SK-N-SH (cell line): ENCODE measurements around the gene FAM210B. TPM values are rescaled to one million over a fixed set of nuclear protein-coding genes. Genes with fewer than 3 reads are reported as not detected.

Experiments
- CTCF ChIA-PET: fragments of 300-600, 350-600 bp; formaldehyde crosslinking; extraction: SDS; loops from one replicate; lab custom pipeline; 2021; lab: Yijun Ruan, JAX
- POLR2A ChIA-PET: fragments of 350-600 bp; sonication (Branson Sonifier 250); formaldehyde crosslinking; extraction: SDS; loops from one replicate; lab custom pipeline; 2020; ENCODE audit warnings: antibody characterized with exemption, inconsistent platforms; lab: Yijun Ruan, JAX
- DNase-seq: peaks from one replicate; pipeline ENCODE4 v3.0.0; 2012
- H2AFZ ChIP-seq: fragments of 200-600 bp; sonication (generic); 2 replicates; pipeline ENCODE4 v1.8.1; 2016; ENCODE audit warnings: antibody characterized with exemption, mild to moderate bottlenecking, low read depth
- H3F3A ChIP-seq: fragments of 200-600 bp; sonication (generic); replicated peaks from 2 replicates; pipeline ENCODE3; 2016; ENCODE audit warnings: antibody characterized with exemption, mild to moderate bottlenecking; ENCODE audit not compliant: insufficient read depth
- H3K27ac ChIP-seq, 2 experiments: fragments of 200-500 bp in 1 of 2; fragments of 200-600 bp in 1 of 2; sonication (Bioruptor generic) in 1 of 2; sonication (generic), shearing (Covaris generic) in 1 of 2; 2 replicates each; pipeline versions ENCODE4 v1.5.1 to v1.6.1; 2014 to 2016; ENCODE audit warnings: low read depth in 2 of 2, inconsistent platforms in 1 of 2, low read length in 1 of 2, mild to moderate bottlenecking in 1 of 2, mixed read lengths in 1 of 2
- H3K27me3 ChIP-seq: fragments of 200-600 bp; sonication (generic), shearing (Covaris generic); 2 replicates; pipeline ENCODE4 v1.6.1; 2016; ENCODE audit warnings: mixed run types; ENCODE audit not compliant: insufficient read depth
- H3K36me3 ChIP-seq, 2 experiments: fragments of 200-500 bp in 1 of 2; fragments of 200-600 bp in 1 of 2; sonication (Bioruptor generic) in 1 of 2; sonication (generic) in 1 of 2; replicated peaks in 1 of 2; 2 replicates each; pipeline versions ENCODE3 to v1.5.1; 2014 to 2016; ENCODE audit warnings: low read length in 1 of 2, mild to moderate bottlenecking in 1 of 2; ENCODE audit not compliant: insufficient read depth in 2 of 2, control insufficient read depth in 1 of 2
- H3K4me1 ChIP-seq, 2 experiments: fragments of 200-500 bp in 1 of 2; fragments of 200-600 bp in 1 of 2; sonication (Bioruptor generic) in 1 of 2; sonication (generic), shearing (Covaris generic) in 1 of 2; 2 replicates each; pipeline versions ENCODE4 v1.5.1 to v1.6.1; 2014 to 2016; ENCODE audit warnings: low read depth in 1 of 2, low read length in 1 of 2, mixed run types in 1 of 2; ENCODE audit not compliant: insufficient read depth in 2 of 2, control insufficient read depth in 1 of 2
- H3K4me2 ChIP-seq: fragments of 200-600 bp; sonication (generic), shearing (Covaris generic); 2 replicates; pipeline ENCODE4 v1.6.1; 2017; ENCODE audit warnings: mixed run types
- H3K4me3 ChIP-seq, 2 experiments: fragments of 200-500 bp in 1 of 2; fragments of 200-600 bp in 1 of 2; sonication (Bioruptor generic) in 1 of 2; sonication (generic), shearing (Covaris generic) in 1 of 2; 2 replicates each; pipeline versions ENCODE4 v1.5.1 to v1.8.1; 2014 to 2016; ENCODE audit warnings: low read depth in 2 of 2, inconsistent platforms in 1 of 2, low read length in 1 of 2, mild to moderate bottlenecking in 1 of 2, mixed read lengths in 1 of 2, moderate library complexity in 1 of 2
- H3K79me2 ChIP-seq: fragments of 200-600 bp; sonication (generic); 2 replicates; pipeline ENCODE4 v1.8.1; 2017; ENCODE audit warnings: mild to moderate bottlenecking; ENCODE audit not compliant: insufficient read depth
- H3K9ac ChIP-seq: fragments of 200-600 bp; sonication (generic); 2 replicates; pipeline ENCODE4 v1.6.1; 2017; ENCODE audit warnings: mixed run types
- H3K9me2 ChIP-seq: fragments of 200-600 bp; sonication (generic); 2 replicates; pipeline ENCODE4 v1.6.1; 2017; ENCODE audit warnings: mixed run types
- H3K9me3 ChIP-seq: fragments of 200-600 bp; sonication (generic); 2 replicates; pipeline ENCODE4 v1.6.1; 2017; ENCODE audit warnings: mixed run types, mild to moderate bottlenecking, moderate library complexity
- H4K20me1 ChIP-seq: fragments of 200-600 bp; sonication (generic); 2 replicates; pipeline ENCODE4 v1.6.1; 2017; ENCODE audit warnings: mild to moderate bottlenecking, mixed run types; ENCODE audit not compliant: insufficient read depth
- EP300 ChIP-seq, 2 experiments: IDR thresholded peaks; 2 replicates each; pipeline versions ENCODE4 v1.4.0 to v1.6.1; 2012; ENCODE audit warnings: borderline replicate concordance in 1 of 2, low read depth in 1 of 2, low read length in 1 of 2
- GATA2 ChIP-seq: sonication (generic); formaldehyde crosslinking; IDR thresholded peaks from 2 replicates; pipeline ENCODE4 v1.5.0; 2020; ENCODE audit warnings: mild to moderate bottlenecking, missing genetic modification reagents
- MEF2A ChIP-seq: IDR thresholded peaks from 2 replicates; pipeline ENCODE4 v1.4.0; 2012; ENCODE audit warnings: low read depth, borderline replicate concordance
- MXI1 ChIP-seq: IDR thresholded peaks from 2 replicates; pipeline ENCODE4 v1.6.1; 2012; ENCODE audit warnings: mild to moderate bottlenecking, low read depth, low read length, improper control_type of control experiment
- NFIC ChIP-seq: IDR thresholded peaks from 2 replicates; pipeline ENCODE4 v1.4.0; 2012; ENCODE audit warnings: borderline replicate concordance
- NRF1 ChIP-seq: IDR thresholded peaks from 2 replicates; pipeline ENCODE4 v1.6.1; 2012; ENCODE audit warnings: low read depth, mild to moderate bottlenecking, low read length
- RXRA ChIP-seq: IDR thresholded peaks from 2 replicates; pipeline ENCODE4 v1.4.0; 2012; ENCODE audit warnings: low read depth, mild to moderate bottlenecking, borderline replicate concordance
- TAF1 ChIP-seq: IDR thresholded peaks from 2 replicates; pipeline ENCODE4 v1.6.1; 2012; ENCODE audit warnings: low read depth, mild to moderate bottlenecking, low read length, moderate library complexity, borderline replicate concordance
- TEAD4 ChIP-seq: IDR thresholded peaks from 2 replicates; pipeline ENCODE4 v1.4.0; 2012; ENCODE audit warnings: mild to moderate bottlenecking, borderline replicate concordance; ENCODE audit not compliant: insufficient read depth
- YY1 ChIP-seq: IDR thresholded peaks from 2 replicates; pipeline ENCODE4 v1.4.0; 2012; ENCODE audit warnings: low read depth, mild to moderate bottlenecking
- WGBS: methylation state at CpG from one replicate; pipeline ENCODE4 v1.1.6; 2017; ENCODE audit warnings: low lambda C conversion rate; 5-methylcytosine and 5-hydroxymethylcytosine counted together
- polyA plus RNA-seq, 3 experiments: library from polyadenylated mRNA; depleted of rRNA; stranded (reverse); fragments of >200 nt; gene quantifications; 2 replicates each; pipeline ENCODE4 v1.2.3, GENCODE V29; 2012
- TF ChIP-seq, protein P1 (sequence below): fragments of 150-350 bp; IDR thresholded peaks from 2 replicates; pipeline ENCODE4 v1.6.1; 2017; ENCODE audit warnings: antibody characterized with exemption, low read length, low read depth, borderline replicate concordance
- TF ChIP-seq, protein P2 (sequence below): IDR thresholded peaks from 2 replicates; pipeline ENCODE4 v1.6.1; 2012; ENCODE audit warnings: mild to moderate bottlenecking, low read depth, low read length, moderate library complexity
- TF ChIP-seq, protein P3 (sequence below): IDR thresholded peaks from 2 replicates; pipeline ENCODE4 v1.4.0; 2012; ENCODE audit warnings: low read depth, borderline replicate concordance

FAM210B gene
- polyA plus RNA-seq, 1 of the 3 experiments (the other 2 are of a cell fraction): 34.6 TPM

DNA sequence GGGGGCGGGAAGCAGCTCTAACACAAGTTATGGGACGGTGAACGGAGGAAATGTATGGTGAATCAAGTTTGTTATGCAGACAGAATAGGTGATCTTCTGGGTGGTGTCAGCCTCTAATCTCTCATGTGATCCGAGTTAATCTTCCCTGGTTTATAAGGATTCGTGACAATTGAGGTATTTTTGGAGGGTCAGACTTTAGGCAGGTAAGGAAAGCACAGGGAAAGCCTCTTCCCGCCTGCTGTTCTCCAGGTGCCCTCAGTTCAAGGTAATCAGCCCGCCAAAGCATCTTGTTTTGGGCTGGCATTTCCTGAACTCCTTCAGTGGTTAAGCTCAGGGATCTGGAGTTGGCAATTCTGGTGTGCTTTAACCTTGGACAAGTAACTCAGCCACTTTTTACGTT, 34.9 kb downstream of the FAM210B start:
- Histone ChIP-seq H3K27ac (peak overlapping the region in 1 of 2 experiments; percentile 84; a peak in 1 of 4 replicates), H3K9me3 (no peaks in the 10 kb centered on the region), H3K4me1 (peaks cover 14 to 18% of the 10 kb centered on the region in 2 experiments; a peak in 2 of 4 replicates), H4K20me1 (no peaks in the 10 kb centered on the region), H2AFZ (0 out of 2 replicates have a peak overlapping the region, but pooled peaks have one; percentile 76), H3K4me3 (peak overlapping the region; percentile 84 to 98), H3K27me3 (no peaks in the 10 kb centered on the region), H3K9me2 (no peaks in the 10 kb centered on the region), H3F3A (peaks cover 8% of the 10 kb centered on the region), H3K4me2 (peak overlapping the region; percentile 87)
- ChIA-PET CTCF (interaction anchor here (0.7 to 1.2 kb wide), 2 partner anchors 10 to 27 kb away, joined by 3 to 4 read pairs; no protein-coding TSS in a partner anchor), POLR2A (no interaction called here)
- whole genome bisulfite sequencing: 44% methylated on average over 7 of the region's 8 CpGs
- TF ChIP-seq, protein P1, sequence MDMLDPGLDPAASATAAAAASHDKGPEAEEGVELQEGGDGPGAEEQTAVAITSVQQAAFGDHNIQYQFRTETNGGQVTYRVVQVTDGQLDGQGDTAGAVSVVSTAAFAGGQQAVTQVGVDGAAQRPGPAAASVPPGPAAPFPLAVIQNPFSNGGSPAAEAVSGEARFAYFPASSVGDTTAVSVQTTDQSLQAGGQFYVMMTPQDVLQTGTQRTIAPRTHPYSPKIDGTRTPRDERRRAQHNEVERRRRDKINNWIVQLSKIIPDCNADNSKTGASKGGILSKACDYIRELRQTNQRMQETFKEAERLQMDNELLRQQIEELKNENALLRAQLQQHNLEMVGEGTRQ: no peak
- TF ChIP-seq TEAD4 (no peak), TAF1 (no peak), NFIC (no peak), YY1 (no peak), MEF2A (no peak), EP300 (IDR thresholded peaks at IDR 0.05; ENCODE audit: borderline replicate concordance in 1 of 2, low read depth in 1 of 2, low read length in 1 of 2) (no peak)
- TF ChIP-seq, protein P2, sequence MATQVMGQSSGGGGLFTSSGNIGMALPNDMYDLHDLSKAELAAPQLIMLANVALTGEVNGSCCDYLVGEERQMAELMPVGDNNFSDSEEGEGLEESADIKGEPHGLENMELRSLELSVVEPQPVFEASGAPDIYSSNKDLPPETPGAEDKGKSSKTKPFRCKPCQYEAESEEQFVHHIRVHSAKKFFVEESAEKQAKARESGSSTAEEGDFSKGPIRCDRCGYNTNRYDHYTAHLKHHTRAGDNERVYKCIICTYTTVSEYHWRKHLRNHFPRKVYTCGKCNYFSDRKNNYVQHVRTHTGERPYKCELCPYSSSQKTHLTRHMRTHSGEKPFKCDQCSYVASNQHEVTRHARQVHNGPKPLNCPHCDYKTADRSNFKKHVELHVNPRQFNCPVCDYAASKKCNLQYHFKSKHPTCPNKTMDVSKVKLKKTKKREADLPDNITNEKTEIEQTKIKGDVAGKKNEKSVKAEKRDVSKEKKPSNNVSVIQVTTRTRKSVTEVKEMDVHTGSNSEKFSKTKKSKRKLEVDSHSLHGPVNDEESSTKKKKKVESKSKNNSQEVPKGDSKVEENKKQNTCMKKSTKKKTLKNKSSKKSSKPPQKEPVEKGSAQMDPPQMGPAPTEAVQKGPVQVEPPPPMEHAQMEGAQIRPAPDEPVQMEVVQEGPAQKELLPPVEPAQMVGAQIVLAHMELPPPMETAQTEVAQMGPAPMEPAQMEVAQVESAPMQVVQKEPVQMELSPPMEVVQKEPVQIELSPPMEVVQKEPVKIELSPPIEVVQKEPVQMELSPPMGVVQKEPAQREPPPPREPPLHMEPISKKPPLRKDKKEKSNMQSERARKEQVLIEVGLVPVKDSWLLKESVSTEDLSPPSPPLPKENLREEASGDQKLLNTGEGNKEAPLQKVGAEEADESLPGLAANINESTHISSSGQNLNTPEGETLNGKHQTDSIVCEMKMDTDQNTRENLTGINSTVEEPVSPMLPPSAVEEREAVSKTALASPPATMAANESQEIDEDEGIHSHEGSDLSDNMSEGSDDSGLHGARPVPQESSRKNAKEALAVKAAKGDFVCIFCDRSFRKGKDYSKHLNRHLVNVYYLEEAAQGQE: no peak
- TF ChIP-seq, all 33 proteins: peak for 0
- Histone ChIP-seq H3K9ac (peak overlapping the region; percentile 86), H3K79me2 (peaks cover 66% of the 10 kb centered on the region), H3K36me3 (peaks cover 37 to 43% of the 10 kb centered on the region in 2 experiments)
- DNase-seq: no peak

DNA sequence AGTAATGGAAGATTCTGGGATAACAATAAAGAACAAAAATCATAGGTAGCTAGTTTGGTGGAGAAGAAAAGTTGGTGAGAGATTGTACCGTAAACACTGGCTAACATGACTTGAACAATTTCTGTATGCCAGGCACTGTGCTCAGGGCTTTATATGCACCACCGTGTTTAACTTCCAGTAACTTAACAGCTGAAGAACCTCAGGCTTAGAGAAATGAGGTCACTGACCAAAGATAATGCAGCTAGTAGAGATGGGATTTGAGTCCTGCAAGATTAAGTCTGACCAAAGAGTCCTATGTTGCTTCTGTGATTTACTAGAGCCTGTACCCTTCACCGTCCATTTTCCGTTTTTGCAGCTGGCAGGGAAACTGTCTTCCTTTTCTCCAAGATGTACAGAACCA, 36.4 kb downstream of the FAM210B start:
- POLR2A ChIA-PET: no interaction called here
- Histone ChIP-seq H2AFZ (no peak overlapping the region), H3K79me2 (peaks cover 52% of the 10 kb centered on the region), H3K27ac (no peak overlapping the region), H3K36me3 (peaks cover 52 to 54% of the 10 kb centered on the region in 2 experiments), H3K4me2 (no peak overlapping the region), H3K9me2 (no peaks in the 10 kb centered on the region), H3K9ac (no peak overlapping the region), H4K20me1 (no peaks in the 10 kb centered on the region), H3K4me1 (peaks cover 13 to 14% of the 10 kb centered on the region in 2 experiments; a peak in 2 of 4 replicates), H3K4me3 (no peak overlapping the region), H3K27me3 (no peaks in the 10 kb centered on the region)
- CTCF ChIA-PET: interaction anchor here (1.5 kb wide), 1 partner anchor 68 kb away, joined by 3 read pairs; no protein-coding TSS in a partner anchor
- TF ChIP-seq MXI1: no peak
- no peak for TF ChIP-seq RXRA
- TF ChIP-seq, protein P2: no peak
- TF ChIP-seq YY1: no peak
- TF ChIP-seq NRF1: no peak
- TF ChIP-seq, protein P3, sequence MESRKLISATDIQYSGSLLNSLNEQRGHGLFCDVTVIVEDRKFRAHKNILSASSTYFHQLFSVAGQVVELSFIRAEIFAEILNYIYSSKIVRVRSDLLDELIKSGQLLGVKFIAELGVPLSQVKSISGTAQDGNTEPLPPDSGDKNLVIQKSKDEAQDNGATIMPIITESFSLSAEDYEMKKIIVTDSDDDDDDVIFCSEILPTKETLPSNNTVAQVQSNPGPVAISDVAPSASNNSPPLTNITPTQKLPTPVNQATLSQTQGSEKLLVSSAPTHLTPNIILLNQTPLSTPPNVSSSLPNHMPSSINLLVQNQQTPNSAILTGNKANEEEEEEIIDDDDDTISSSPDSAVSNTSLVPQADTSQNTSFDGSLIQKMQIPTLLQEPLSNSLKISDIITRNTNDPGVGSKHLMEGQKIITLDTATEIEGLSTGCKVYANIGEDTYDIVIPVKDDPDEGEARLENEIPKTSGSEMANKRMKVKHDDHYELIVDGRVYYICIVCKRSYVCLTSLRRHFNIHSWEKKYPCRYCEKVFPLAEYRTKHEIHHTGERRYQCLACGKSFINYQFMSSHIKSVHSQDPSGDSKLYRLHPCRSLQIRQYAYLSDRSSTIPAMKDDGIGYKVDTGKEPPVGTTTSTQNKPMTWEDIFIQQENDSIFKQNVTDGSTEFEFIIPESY: no peak
- TF ChIP-seq EP300 (IDR thresholded peaks at IDR 0.05; ENCODE audit: borderline replicate concordance in 1 of 2, low read depth in 1 of 2, low read length in 1 of 2): no peak
- no peak for TF ChIP-seq NFIC
- no peak for TF ChIP-seq GATA2
- TF ChIP-seq, all 33 proteins: peak for 0
- no peak for DNase-seq
- WGBS: 94% methylated on average over 4 of the region's 4 CpGs
- Histone ChIP-seq H3K9me3 (no peaks in the 10 kb centered on the region), H3F3A (peaks cover 20% of the 10 kb centered on the region)
